HepG2 (cell line): ENCODE results near the gene SCYL1. TPM values are rescaled to one million over a fixed set of nuclear protein-coding genes. Genes with fewer than 3 reads are reported as not detected.

Experiments
- ATF4 ChIP-seq, 2 experiments: fragments of 450-650 bp in 1 of 2; sonication (generic) in 1 of 2; formaldehyde crosslinking; IDR thresholded peaks; 2 replicates each; pipeline versions ENCODE4 v1.5.0 to v1.8.0; 2020 to 2022; ENCODE audit warnings: mild to moderate bottlenecking in 1 of 2, missing genetic modification reagents in 1 of 2
- ELF4 ChIP-seq: sonication (generic); formaldehyde crosslinking; IDR thresholded peaks from 2 replicates; pipeline ENCODE4 v1.5.0; 2020; ENCODE audit warnings: missing genetic modification reagents, mild to moderate bottlenecking, moderate library complexity, borderline replicate concordance
- GMEB2 ChIP-seq: IDR thresholded peaks from 2 replicates; pipeline ENCODE4 v1.6.1; 2016; ENCODE audit warnings: missing biosample characterization, missing genetic modification reagents, low read depth
- KAT8 ChIP-seq: IDR thresholded peaks from 2 replicates; pipeline ENCODE4 v1.6.1; 2016; ENCODE audit warnings: missing genetic modification reagents, missing compliant biosample characterization
- PAXIP1 ChIP-seq: sonication (generic); formaldehyde crosslinking; conservative IDR thresholded peaks from 2 replicates; pipeline ENCODE4 v1.4.0; 2020; ENCODE audit warnings: mild to moderate bottlenecking, missing genetic modification reagents, moderate library complexity
- SMYD3 ChIP-seq: sonication (generic); formaldehyde crosslinking; IDR thresholded peaks from 2 replicates; pipeline ENCODE4 v1.8.1; 2023; ENCODE audit warnings: mild to moderate bottlenecking, missing genetic modification reagents
- TCF7 ChIP-seq: sonication (generic); IDR thresholded peaks from 2 replicates; pipeline ENCODE4 v1.6.1; 2016; ENCODE audit warnings: antibody characterized with exemption, low read depth
- ZBTB38 ChIP-seq: sonication (generic); formaldehyde crosslinking; IDR thresholded peaks from 2 replicates; pipeline ENCODE4 v1.5.1; 2020; ENCODE audit warnings: mild to moderate bottlenecking, missing genetic modification reagents
- ZNF12 ChIP-seq: sonication (generic); formaldehyde crosslinking; IDR thresholded peaks from 2 replicates; pipeline ENCODE4 v1.5.0; 2020; ENCODE audit warnings: missing genetic modification reagents
- ZNF138 ChIP-seq: sonication (generic); formaldehyde crosslinking; IDR thresholded peaks from 2 replicates; pipeline ENCODE4 v1.5.0; 2020; ENCODE audit warnings: mild to moderate bottlenecking, low read depth, missing genetic modification reagents
- ZNF629 ChIP-seq: sonication (generic); formaldehyde crosslinking; conservative IDR thresholded peaks from 2 replicates; pipeline ENCODE4 v1.5.0; 2020; ENCODE audit warnings: missing genetic modification reagents
- ZNF772 ChIP-seq: sonication (generic); formaldehyde crosslinking; IDR thresholded peaks from 2 replicates; pipeline ENCODE4 v1.5.0; 2020; ENCODE audit warnings: mild to moderate bottlenecking, missing genetic modification reagents
- ZNF788 ChIP-seq: sonication (generic); formaldehyde crosslinking; IDR thresholded peaks from 2 replicates; pipeline ENCODE4 v1.5.0; 2020; ENCODE audit warnings: mild to moderate bottlenecking, missing genetic modification reagents, borderline replicate concordance
- polyA plus RNA-seq, 8 experiments: library from polyadenylated mRNA; depleted of rRNA in 3 of 8; stranded (reverse) in 7 of 8; unstranded in 1 of 8; fragments of >200 nt; fragmentation: Illumina TruSeq in 4 of 8; extraction: Trizol in 4 of 8; gene quantifications; 2 replicates each; pipeline versions ENCODE4 v1.2.1 to v1.2.3, GENCODE V29; 2011 to 2016; ENCODE audit warnings: low read depth in 4 of 8, missing spikeins in 1 of 8, mixed read lengths in 1 of 8; ENCODE audit not compliant: insufficient read depth in 1 of 8
- total RNA-seq, 5 experiments: library from RNA; depleted of rRNA; stranded (reverse); fragments of >200 nt; fragmentation: Illumina TruSeq; extraction: Trizol; gene quantifications; 2 replicates each; pipeline ENCODE4 v1.2.3, GENCODE V29; 2016; ENCODE audit warnings: low read depth in 1 of 5
- TF ChIP-seq, protein P1 (sequence below): sonication (generic); formaldehyde crosslinking; conservative IDR thresholded peaks from 2 replicates; pipeline ENCODE4 v1.4.0; 2020; ENCODE audit warnings: missing genetic modification reagents
- TF ChIP-seq, protein P2 (sequence below): sonication (generic); formaldehyde crosslinking; IDR thresholded peaks from 2 replicates; pipeline ENCODE4 v1.4.0; 2020; ENCODE audit warnings: missing genetic modification reagents

Gene SCYL1
- total and polyA plus RNA-seq, 2 of the 13 experiments (the other 11 are each of a cell fraction or from before 2014, with no cell fraction given), result 65.9 to 103 TPM

DNA sequence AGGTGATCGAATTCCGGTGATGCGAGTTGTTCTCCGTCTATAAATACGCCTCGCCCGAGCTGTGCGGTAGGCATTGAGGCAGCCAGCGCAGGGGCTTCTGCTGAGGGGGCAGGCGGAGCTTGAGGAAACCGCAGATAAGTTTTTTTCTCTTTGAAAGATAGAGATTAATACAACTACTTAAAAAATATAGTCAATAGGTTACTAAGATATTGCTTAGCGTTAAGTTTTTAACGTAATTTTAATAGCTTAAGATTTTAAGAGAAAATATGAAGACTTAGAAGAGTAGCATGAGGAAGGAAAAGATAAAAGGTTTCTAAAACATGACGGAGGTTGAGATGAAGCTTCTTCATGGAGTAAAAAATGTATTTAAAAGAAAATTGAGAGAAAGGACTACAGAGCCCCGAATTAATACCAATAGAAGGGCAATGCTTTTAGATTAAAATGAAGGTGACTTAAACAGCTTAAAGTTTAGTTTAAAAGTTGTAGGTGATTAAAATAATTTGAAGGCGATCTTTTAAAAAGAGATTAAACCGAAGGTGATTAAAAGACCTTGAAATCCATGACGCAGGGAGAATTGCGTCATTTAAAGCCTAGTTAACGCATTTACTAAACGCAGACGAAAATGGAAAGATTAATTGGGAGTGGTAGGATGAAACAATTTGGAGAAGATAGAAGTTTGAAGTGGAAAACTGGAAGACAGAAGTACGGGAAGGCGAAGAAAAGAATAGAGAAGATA, 25.7 kb upstream of the SCYL1 start, which contains the start of gene MALAT1 (continued):
- TF ChIP-seq, protein P1, sequence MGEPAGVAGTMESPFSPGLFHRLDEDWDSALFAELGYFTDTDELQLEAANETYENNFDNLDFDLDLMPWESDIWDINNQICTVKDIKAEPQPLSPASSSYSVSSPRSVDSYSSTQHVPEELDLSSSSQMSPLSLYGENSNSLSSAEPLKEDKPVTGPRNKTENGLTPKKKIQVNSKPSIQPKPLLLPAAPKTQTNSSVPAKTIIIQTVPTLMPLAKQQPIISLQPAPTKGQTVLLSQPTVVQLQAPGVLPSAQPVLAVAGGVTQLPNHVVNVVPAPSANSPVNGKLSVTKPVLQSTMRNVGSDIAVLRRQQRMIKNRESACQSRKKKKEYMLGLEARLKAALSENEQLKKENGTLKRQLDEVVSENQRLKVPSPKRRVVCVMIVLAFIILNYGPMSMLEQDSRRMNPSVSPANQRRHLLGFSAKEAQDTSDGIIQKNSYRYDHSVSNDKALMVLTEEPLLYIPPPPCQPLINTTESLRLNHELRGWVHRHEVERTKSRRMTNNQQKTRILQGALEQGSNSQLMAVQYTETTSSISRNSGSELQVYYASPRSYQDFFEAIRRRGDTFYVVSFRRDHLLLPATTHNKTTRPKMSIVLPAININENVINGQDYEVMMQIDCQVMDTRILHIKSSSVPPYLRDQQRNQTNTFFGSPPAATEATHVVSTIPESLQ (CRISPR knock-in tag), result 0 out of 2 replicates have a peak, but pooled peaks have one; percentile 54
- TF ChIP-seq SMYD3 (CRISPR knock-in tag), result peak; percentile 71; the same call in 1 of the 2 replicates
- peak; percentile 69; the same call in 1 of the 2 replicates for TF ChIP-seq ZNF788 (CRISPR knock-in tag)
- TF ChIP-seq, protein P2, sequence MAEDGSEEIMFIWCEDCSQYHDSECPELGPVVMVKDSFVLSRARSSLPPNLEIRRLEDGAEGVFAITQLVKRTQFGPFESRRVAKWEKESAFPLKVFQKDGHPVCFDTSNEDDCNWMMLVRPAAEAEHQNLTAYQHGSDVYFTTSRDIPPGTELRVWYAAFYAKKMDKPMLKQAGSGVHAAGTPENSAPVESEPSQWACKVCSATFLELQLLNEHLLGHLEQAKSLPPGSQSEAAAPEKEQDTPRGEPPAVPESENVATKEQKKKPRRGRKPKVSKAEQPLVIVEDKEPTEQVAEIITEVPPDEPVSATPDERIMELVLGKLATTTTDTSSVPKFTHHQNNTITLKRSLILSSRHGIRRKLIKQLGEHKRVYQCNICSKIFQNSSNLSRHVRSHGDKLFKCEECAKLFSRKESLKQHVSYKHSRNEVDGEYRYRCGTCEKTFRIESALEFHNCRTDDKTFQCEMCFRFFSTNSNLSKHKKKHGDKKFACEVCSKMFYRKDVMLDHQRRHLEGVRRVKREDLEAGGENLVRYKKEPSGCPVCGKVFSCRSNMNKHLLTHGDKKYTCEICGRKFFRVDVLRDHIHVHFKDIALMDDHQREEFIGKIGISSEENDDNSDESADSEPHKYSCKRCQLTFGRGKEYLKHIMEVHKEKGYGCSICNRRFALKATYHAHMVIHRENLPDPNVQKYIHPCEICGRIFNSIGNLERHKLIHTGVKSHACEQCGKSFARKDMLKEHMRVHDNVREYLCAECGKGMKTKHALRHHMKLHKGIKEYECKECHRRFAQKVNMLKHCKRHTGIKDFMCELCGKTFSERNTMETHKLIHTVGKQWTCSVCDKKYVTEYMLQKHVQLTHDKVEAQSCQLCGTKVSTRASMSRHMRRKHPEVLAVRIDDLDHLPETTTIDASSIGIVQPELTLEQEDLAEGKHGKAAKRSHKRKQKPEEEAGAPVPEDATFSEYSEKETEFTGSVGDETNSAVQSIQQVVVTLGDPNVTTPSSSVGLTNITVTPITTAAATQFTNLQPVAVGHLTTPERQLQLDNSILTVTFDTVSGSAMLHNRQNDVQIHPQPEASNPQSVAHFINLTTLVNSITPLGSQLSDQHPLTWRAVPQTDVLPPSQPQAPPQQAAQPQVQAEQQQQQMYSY (CRISPR knock-in tag), result peak; percentile 8; the same call in 1 of the 2 replicates
- TF ChIP-seq PAXIP1 (CRISPR knock-in tag), result no peak; the same call in 1 of the 2 replicates
- TF ChIP-seq ZNF138 (CRISPR knock-in tag), result 0 out of 2 replicates have a peak, but pooled peaks have one; percentile 51
- TF ChIP-seq ZNF629 (CRISPR knock-in tag), result 0 out of 2 replicates have a peak, but pooled peaks have one; percentile 6
- TF ChIP-seq TCF7, result peak; percentile 46; the same call in 1 of the 2 replicates
- TF ChIP-seq ZNF772 (CRISPR knock-in tag), result peak; percentile 32; the same call in 1 of the 2 replicates
- peak; percentile 61; the same call in 1 of the 2 replicates for TF ChIP-seq GMEB2 (CRISPR knock-in tag)
- peak; percentile 84 for TF ChIP-seq KAT8 (CRISPR knock-in tag)
- peak; percentile 99 for TF ChIP-seq ZBTB38
- peak; percentile 77 for TF ChIP-seq ZNF12 (CRISPR knock-in tag)
- peak; percentile 5 to 74; a peak in 2 of 4 replicates for TF ChIP-seq ATF4 (CRISPR knock-in tag; IDR thresholded peaks at IDR 0.05)
- TF ChIP-seq ELF4 (CRISPR knock-in tag), result peak; percentile 81
